ENCODE data around the gene NCAM1.

The NCAM1 gene

GRCh38 chr11:113174882-113175281 is 213.7 kb downstream of the NCAM1 start:
- H2AK5ac ChIP-seq (ENCODE audit: low read depth, low read length) = no peak overlapping the region
- peaks cover 0 to 30% (median 0%) of the 10 kb centered on the region in 3 experiments for H3K27me3 ChIP-seq (ENCODE audit: control insufficient read depth in 3 of 3, insufficient read depth in 3 of 3, low read depth in 1 of 3, low read length in 3 of 3)
- no peak overlapping the region for H2BK5ac ChIP-seq (ENCODE audit: low read length)
- no peak overlapping the region for H2BK12ac ChIP-seq (ENCODE audit: low read length)
- H3K27ac ChIP-seq (replicated peaks; ENCODE audit: low read length) = no peak overlapping the region
- H2AFZ ChIP-seq (ENCODE audit: low read length) = no peak overlapping the region
- no peak overlapping the region for H3K9ac ChIP-seq (ENCODE audit: low read depth, low read length, poor library complexity)
- DNase-seq (ENCODE audit: low spot score) = no peak
- H3K4ac ChIP-seq (ENCODE audit: low read length) = no peak overlapping the region
- no peak overlapping the region for H2BK120ac ChIP-seq (ENCODE audit: low read depth, low read length)
- no peaks in the 10 kb centered on the region for H3K79me1 ChIP-seq (ENCODE audit: low read depth, low read length)
- H3K14ac ChIP-seq (ENCODE audit: low read length) = no peak overlapping the region
- H4K91ac ChIP-seq (ENCODE audit: low read depth, low read length, poor library complexity) = no peak overlapping the region
- H3K4me2 ChIP-seq (ENCODE audit: insufficient read depth, low read length, poor library complexity, severe bottlenecking) = no peak overlapping the region
- H3K36me3 ChIP-seq (replicated peaks in 1 of 2; ENCODE audit: control insufficient read depth in 2 of 2, insufficient read depth in 2 of 2, low read length in 2 of 2) = no peaks in the 10 kb centered on the region
- no CpG with 5 or more reads among the region's 1 CpG for WGBS, 2 donors (ENCODE audit: extremely low coverage in 2 of 2, insufficient read length in 2 of 2, insufficient replicate concordance in 1 of 2)
- H3K4me1 ChIP-seq (ENCODE audit: control insufficient read depth in 2 of 2, insufficient read depth in 1 of 2, low read depth in 1 of 2, low read length in 2 of 2) = peaks cover 0 to 19% of the 10 kb centered on the region in 2 donors
- H3K18ac ChIP-seq (ENCODE audit: low read length) = no peak overlapping the region
- no peaks in the 10 kb centered on the region for H3K9me3 ChIP-seq (replicated peaks in 1 of 2; ENCODE audit: control insufficient read depth in 2 of 2, insufficient read depth in 1 of 2, low read depth in 1 of 2, low read length in 2 of 2)
- no peak overlapping the region for H2BK15ac ChIP-seq (ENCODE audit: low read length)
- no peak overlapping the region for H3K23ac ChIP-seq (ENCODE audit: low read depth, low read length, poor library complexity)
- H4K8ac ChIP-seq (ENCODE audit: low read depth, low read length) = no peak overlapping the region
- no peak overlapping the region for H3K4me3 ChIP-seq (ENCODE audit: low read length in 2 of 2)

- Histone ChIP-seq H4K91ac (ENCODE audit: low read depth, low read length, poor library complexity) (no peak overlapping the region), H2BK15ac (ENCODE audit: low read length) (no peak overlapping the region), H3K27me3 (ENCODE audit: control insufficient read depth in 3 of 3, insufficient read depth in 3 of 3, low read depth in 1 of 3, low read length in 3 of 3) (peaks cover 0 to 38% (median 0%) of the 10 kb centered on the region in 3 experiments), H2AFZ (ENCODE audit: low read length) (no peak overlapping the region), H3K4me1 (ENCODE audit: control insufficient read depth in 2 of 2, insufficient read depth in 1 of 2, low read depth in 1 of 2, low read length in 2 of 2) (peaks cover 0 to 22% of the 10 kb centered on the region in 2 donors), H3K4me3 (ENCODE audit: low read length in 2 of 2) (no peak overlapping the region), H3K79me1 (ENCODE audit: low read depth, low read length) (no peaks in the 10 kb centered on the region), H3K27ac (replicated peaks; ENCODE audit: low read length) (no peak overlapping the region), H3K14ac (ENCODE audit: low read length) (no peak overlapping the region), H2BK12ac (ENCODE audit: low read length) (no peak overlapping the region), H2AK5ac (ENCODE audit: low read depth, low read length) (no peak overlapping the region), H3K9me3 (replicated peaks in 1 of 2; ENCODE audit: control insufficient read depth in 2 of 2, insufficient read depth in 1 of 2, low read depth in 1 of 2, low read length in 2 of 2) (no peaks in the 10 kb centered on the region), H2BK120ac (ENCODE audit: low read depth, low read length) (no peak overlapping the region), H3K9ac (ENCODE audit: low read depth, low read length, poor library complexity) (no peak overlapping the region), H3K4ac (ENCODE audit: low read length) (no peak overlapping the region), H4K8ac (ENCODE audit: low read depth, low read length) (no peak overlapping the region), H3K4me2 (ENCODE audit: insufficient read depth, low read length, poor library complexity, severe bottlenecking) (no peak overlapping the region), H3K18ac (ENCODE audit: low read length) (no peak overlapping the region), H3K23ac (ENCODE audit: low read depth, low read length, poor library complexity) (no peak overlapping the region), H3K36me3 (replicated peaks in 1 of 2; ENCODE audit: control insufficient read depth in 2 of 2, insufficient read depth in 2 of 2, low read length in 2 of 2) (no peaks in the 10 kb centered on the region), H2BK5ac (ENCODE audit: low read length) (no peak overlapping the region)
- no peak for DNase-seq (ENCODE audit: low spot score)
These were observed 215.6 kb downstream of the NCAM1 start for GRCh38 chr11:113176599-113177360.

- H3K9ac ChIP-seq (ENCODE audit: low read depth, low read length, poor library complexity) = no peak overlapping the region
- H3K27ac ChIP-seq (replicated peaks; ENCODE audit: low read length) = no peak overlapping the region
- H4K91ac ChIP-seq (ENCODE audit: low read depth, low read length, poor library complexity) = no peak overlapping the region
- no peak overlapping the region for H3K4ac ChIP-seq (ENCODE audit: low read length)
- H3K14ac ChIP-seq (ENCODE audit: low read length) = no peak overlapping the region
- DNase-seq (ENCODE audit: low spot score) = no peak
- WGBS, 2 donors (ENCODE audit: extremely low coverage in 2 of 2, insufficient read length in 2 of 2, insufficient replicate concordance in 1 of 2) = no CpG with 5 or more reads among the region's 5 CpGs
- no peak overlapping the region for H2AK5ac ChIP-seq (ENCODE audit: low read depth, low read length)
- no peak overlapping the region for H3K18ac ChIP-seq (ENCODE audit: low read length)
- H3K4me1 ChIP-seq (ENCODE audit: control insufficient read depth in 2 of 2, insufficient read depth in 1 of 2, low read depth in 1 of 2, low read length in 2 of 2) = peaks cover 0 to 18% of the 10 kb centered on the region in 2 donors
- H3K36me3 ChIP-seq (replicated peaks in 1 of 2; ENCODE audit: control insufficient read depth in 2 of 2, insufficient read depth in 2 of 2, low read length in 2 of 2) = no peaks in the 10 kb centered on the region
- H2BK15ac ChIP-seq (ENCODE audit: low read length) = no peak overlapping the region
- no peak overlapping the region for H2BK5ac ChIP-seq (ENCODE audit: low read length)
- no peak overlapping the region for H3K4me3 ChIP-seq (ENCODE audit: low read length in 2 of 2)
- H2BK120ac ChIP-seq (ENCODE audit: low read depth, low read length) = no peak overlapping the region
- H3K9me3 ChIP-seq (replicated peaks in 1 of 2; ENCODE audit: control insufficient read depth in 2 of 2, insufficient read depth in 1 of 2, low read depth in 1 of 2, low read length in 2 of 2) = no peaks in the 10 kb centered on the region
- H3K79me1 ChIP-seq (ENCODE audit: low read depth, low read length) = no peaks in the 10 kb centered on the region
- no peak overlapping the region for H2BK12ac ChIP-seq (ENCODE audit: low read length)
- H3K4me2 ChIP-seq (ENCODE audit: insufficient read depth, low read length, poor library complexity, severe bottlenecking) = no peak overlapping the region
- peaks cover 0 to 45% (median 0%) of the 10 kb centered on the region in 3 experiments for H3K27me3 ChIP-seq (ENCODE audit: control insufficient read depth in 3 of 3, insufficient read depth in 3 of 3, low read depth in 1 of 3, low read length in 3 of 3)
- no peak overlapping the region for H3K23ac ChIP-seq (ENCODE audit: low read depth, low read length, poor library complexity)
- no peak overlapping the region for H2AFZ ChIP-seq (ENCODE audit: low read length)
- H4K8ac ChIP-seq (ENCODE audit: low read depth, low read length) = no peak overlapping the region
These were observed 216.5 kb downstream of the NCAM1 start for GRCh38 chr11:113177671-113178070.

- Histone ChIP-seq H3K27ac (replicated peaks; ENCODE audit: low read length) (peak overlapping the region; percentile 45), H2BK5ac (ENCODE audit: low read length) (no peak overlapping the region), H3K18ac (ENCODE audit: low read length) (peak overlapping the region; percentile 20), H4K91ac (ENCODE audit: low read depth, low read length, poor library complexity) (no peak overlapping the region), H3K4me3 (ENCODE audit: low read length in 2 of 2) (no peak overlapping the region), H2AFZ (ENCODE audit: low read length) (no peak overlapping the region), H3K36me3 (replicated peaks in 1 of 2; ENCODE audit: control insufficient read depth in 2 of 2, insufficient read depth in 2 of 2, low read length in 2 of 2) (no peaks in the 10 kb centered on the region), H2BK15ac (ENCODE audit: low read length) (no peak overlapping the region), H3K4me1 (ENCODE audit: control insufficient read depth in 2 of 2, insufficient read depth in 1 of 2, low read depth in 1 of 2, low read length in 2 of 2) (peaks cover 0 to 18% of the 10 kb centered on the region in 2 donors), H3K14ac (ENCODE audit: low read length) (no peak overlapping the region), H3K9ac (ENCODE audit: low read depth, low read length, poor library complexity) (no peak overlapping the region), H2BK12ac (ENCODE audit: low read length) (no peak overlapping the region), H2BK120ac (ENCODE audit: low read depth, low read length) (peak overlapping the region; percentile 6), H3K4me2 (ENCODE audit: insufficient read depth, low read length, poor library complexity, severe bottlenecking) (no peak overlapping the region), H3K4ac (ENCODE audit: low read length) (no peak overlapping the region), H3K23ac (ENCODE audit: low read depth, low read length, poor library complexity) (no peak overlapping the region), H3K27me3 (ENCODE audit: control insufficient read depth in 3 of 3, insufficient read depth in 3 of 3, low read depth in 1 of 3, low read length in 3 of 3) (peaks cover 0 to 49% (median 0%) of the 10 kb centered on the region in 3 experiments), H4K8ac (ENCODE audit: low read depth, low read length) (no peak overlapping the region), H3K79me1 (ENCODE audit: low read depth, low read length) (no peaks in the 10 kb centered on the region), H2AK5ac (ENCODE audit: low read depth, low read length) (peak overlapping the region; percentile 42), H3K9me3 (replicated peaks in 1 of 2; ENCODE audit: control insufficient read depth in 2 of 2, insufficient read depth in 1 of 2, low read depth in 1 of 2, low read length in 2 of 2) (no peaks in the 10 kb centered on the region)
- DNase-seq (ENCODE audit: low spot score) = no peak
- WGBS, 2 donors (ENCODE audit: extremely low coverage in 2 of 2, insufficient read length in 2 of 2, insufficient replicate concordance in 1 of 2) = no CpG with 5 or more reads among the region's 10 CpGs
These were observed 217.3 kb downstream of the NCAM1 start for GRCh38 chr11:113178381-113179070.

All from neuronal stem cell (in vitro differentiated cells).